Measurements from ENCODE around the gene ICA1. TPM values are rescaled to one million over a fixed set of nuclear protein-coding genes. Genes with fewer than 3 reads are reported as not detected.
"Not testable (repeated sequence)": the region's sequence is repeated elsewhere in the genome, so short reads cannot be mapped to it uniquely, and the experiment has no call there.

ICA1 gene
- total RNA-seq, 1 experiment from 2014 or later, result 28.8 TPM

- H3K18ac ChIP-seq (ENCODE audit: insufficient read length, low read depth, low read length), result no peak overlapping the region
- H3K4me2 ChIP-seq (ENCODE audit: insufficient read depth, insufficient read length, low read length), result no peak overlapping the region
- no peak for DNase-seq
- H3K9me3 ChIP-seq (ENCODE audit: control insufficient read depth, low read depth, low read length), result no peaks in the 10 kb centered on the region
- H3K79me2 ChIP-seq (ENCODE audit: insufficient read depth, low read length), result no peaks in the 10 kb centered on the region
- no peak overlapping the region for H2AK5ac ChIP-seq (ENCODE audit: insufficient read length, low read length)
- no peak overlapping the region for H3K56ac ChIP-seq (ENCODE audit: insufficient read length, low read depth, low read length)
- no peak overlapping the region for H3K23ac ChIP-seq (ENCODE audit: insufficient read length, low read depth, low read length)
- H3K4me3 Mint-ChIP-seq, result peak overlapping the region; percentile 26 to 69; a peak in 3 of 5 replicates
- H2BK15ac ChIP-seq (ENCODE audit: low read depth, low read length), result no peak overlapping the region
- WGBS (ENCODE audit: extremely low coverage, insufficient read length, low lambda C conversion rate), result no CpG with 5 or more reads among the region's 16 CpGs
- no peaks in the 10 kb centered on the region for H3K27me3 ChIP-seq (ENCODE audit: insufficient read depth, low read length)
- H3K9ac ChIP-seq (ENCODE audit: extremely low read depth, insufficient read length, low read length), result no peak overlapping the region
- H3K23me2 ChIP-seq (ENCODE audit: insufficient read length, low read depth, low read length, poor library complexity, severe bottlenecking), result no peaks in the 10 kb centered on the region
- H3K4ac ChIP-seq (ENCODE audit: low read depth, low read length), result no peak overlapping the region
- no peaks in the 10 kb centered on the region; the same call in 1 of the 2 replicates for H3K4me1 ChIP-seq (ENCODE audit: insufficient read depth, low read length)
- no peak overlapping the region for H2BK20ac ChIP-seq (ENCODE audit: low read depth, low read length, poor library complexity, severe bottlenecking)
- H3K27ac ChIP-seq (ENCODE audit: insufficient read length, low read depth, low read length), result no peak overlapping the region
- peaks cover 3 to 11% of the 10 kb centered on the region in 2 experiments for H3K9me3 Mint-ChIP-seq
- H2BK5ac ChIP-seq (ENCODE audit: insufficient read length, low read length), result no peak overlapping the region
- H3K36me3 Mint-ChIP-seq (ENCODE audit: insufficient read depth in 1 of 3, low read depth in 3 of 3), result peaks cover 12 to 23% (median 13%) of the 10 kb centered on the region in 3 experiments
- no peak overlapping the region for H3T11ph ChIP-seq (ENCODE audit: low read length)
- no peak overlapping the region for H2BK120ac ChIP-seq (ENCODE audit: low read depth, low read length, poor library complexity, severe bottlenecking)
- H3K79me1 ChIP-seq (ENCODE audit: insufficient read depth, low read depth, low read length, poor library complexity, severe bottlenecking), result no peaks in the 10 kb centered on the region
- no peak overlapping the region for H4K5ac ChIP-seq (ENCODE audit: insufficient read length, low read depth, low read length)
- no peak overlapping the region for H2AFZ ChIP-seq (ENCODE audit: low read length)
- no peaks in the 10 kb centered on the region for H3K27me3 Mint-ChIP-seq (ENCODE audit: low read depth)
- H4K8ac ChIP-seq (replicated peaks; ENCODE audit: insufficient read length, low read depth, low read length), result no peak overlapping the region
- H3K4me1 Mint-ChIP-seq, result peaks cover 5 to 16% of the 10 kb centered on the region in 2 experiments; a peak in 3 of 4 replicates
- H3K27ac Mint-ChIP-seq, result no peak overlapping the region
- H3K14ac ChIP-seq (ENCODE audit: insufficient read depth, low read length), result no peak overlapping the region
- no peak for TF ChIP-seq CTCF (conservative IDR thresholded peaks at IDR 0.05)
- H4K20me1 ChIP-seq (ENCODE audit: control insufficient read depth, insufficient read depth, insufficient read length), result no peaks in the 10 kb centered on the region
- H2BK12ac ChIP-seq (ENCODE audit: insufficient read length, low read depth, low read length), result no peak overlapping the region
- H4K91ac ChIP-seq (ENCODE audit: insufficient read length, low read depth, low read length), result no peak overlapping the region
These were observed 42.0 kb upstream of the ICA1 start for GRCh38 chr7:8303904-8304528.

- H3K36me3 Mint-ChIP-seq (ENCODE audit: insufficient read depth in 1 of 3, low read depth in 3 of 3); H3K9me3 Mint-ChIP-seq; H3K27ac ChIP-seq (ENCODE audit: insufficient read length, low read depth, low read length); H3K4ac ChIP-seq (ENCODE audit: low read depth, low read length); H3K9me3 ChIP-seq (ENCODE audit: control insufficient read depth, low read depth, low read length); H3T11ph ChIP-seq (ENCODE audit: low read length); H3K27ac Mint-ChIP-seq; H4K20me1 ChIP-seq (ENCODE audit: control insufficient read depth, insufficient read depth, insufficient read length); H3K4me1 ChIP-seq (ENCODE audit: insufficient read depth, low read length); H3K27me3 ChIP-seq (ENCODE audit: insufficient read depth, low read length); H3K4me3 Mint-ChIP-seq; H2BK20ac ChIP-seq (ENCODE audit: low read depth, low read length, poor library complexity, severe bottlenecking); H3K9ac ChIP-seq (ENCODE audit: extremely low read depth, insufficient read length, low read length); H3K18ac ChIP-seq (ENCODE audit: insufficient read length, low read depth, low read length); H3K56ac ChIP-seq (ENCODE audit: insufficient read length, low read depth, low read length); DNase-seq; H2BK5ac ChIP-seq (ENCODE audit: insufficient read length, low read length); H3K4me1 Mint-ChIP-seq; H3K14ac ChIP-seq (ENCODE audit: insufficient read depth, low read length); H2BK12ac ChIP-seq (ENCODE audit: insufficient read length, low read depth, low read length); H2BK120ac ChIP-seq (ENCODE audit: low read depth, low read length, poor library complexity, severe bottlenecking); H3K79me2 ChIP-seq (ENCODE audit: insufficient read depth, low read length); H4K91ac ChIP-seq (ENCODE audit: insufficient read length, low read depth, low read length); H3K23ac ChIP-seq (ENCODE audit: insufficient read length, low read depth, low read length); H3K4me2 ChIP-seq (ENCODE audit: insufficient read depth, insufficient read length, low read length); H3K79me1 ChIP-seq (ENCODE audit: insufficient read depth, low read depth, low read length, poor library complexity, severe bottlenecking); H4K8ac ChIP-seq (replicated peaks; ENCODE audit: insufficient read length, low read depth, low read length); H2AFZ ChIP-seq (ENCODE audit: low read length); H3K23me2 ChIP-seq (ENCODE audit: insufficient read length, low read depth, low read length, poor library complexity, severe bottlenecking); H3K27me3 Mint-ChIP-seq (ENCODE audit: low read depth); H4K5ac ChIP-seq (ENCODE audit: insufficient read length, low read depth, low read length); H2AK5ac ChIP-seq (ENCODE audit: insufficient read length, low read length); H2BK15ac ChIP-seq (ENCODE audit: low read depth, low read length): not testable (repeated sequence)
- no CpG with 5 or more reads among the region's 7 CpGs for WGBS (ENCODE audit: extremely low coverage, insufficient read length, low lambda C conversion rate)
These were observed 35.1 kb upstream of the ICA1 start for GRCh38 chr7:8297023-8297422.

Data from H9 (cell line).